ENCODE measurements around the gene KAZN. TPM values are rescaled to one million over a fixed set of nuclear protein-coding genes. Genes with fewer than 3 reads are reported as not detected.

KAZN gene
- total and polyA plus RNA-seq, 3 donors from 2014 or later: 12.1 to 14.6 (median 13.8) TPM

- no peaks in the 10 kb centered on the region for H3K9me3 ChIP-seq
- peaks cover 6% of the 10 kb centered on the region for H3K4me1 ChIP-seq
- intact Hi-C loops (cut with DNase I; ENCODE audit: low total_unique reads): no loop called here
- no peak for DNase-seq
- TF ChIP-seq CTCF (IDR thresholded peaks at IDR 0.05): no peak
- TF ChIP-seq POLR2A (IDR thresholded peaks at IDR 0.05): no peak
- H3K27ac ChIP-seq: no peak overlapping the region
- no peaks in the 10 kb centered on the region for H3K27me3 ChIP-seq
- no peak overlapping the region for H3K4me3 ChIP-seq
- 94 to 95% methylated on average over 5 of the region's 5 CpGs for WGBS, 2 donors
- no peaks in the 10 kb centered on the region for H3K36me3 ChIP-seq (ENCODE audit: low read depth, missing control alignments)
Measured at GRCh38 chr1:14760780-14761179, 162.3 kb downstream of the KAZN start.

- no peak overlapping the region for H3K27ac ChIP-seq
- H3K27me3 ChIP-seq: no peaks in the 10 kb centered on the region
- no peak for DNase-seq
- peaks cover under 1% of the 10 kb centered on the region for H3K4me1 ChIP-seq
- no peak for TF ChIP-seq POLR2A (IDR thresholded peaks at IDR 0.05)
- no peak for TF ChIP-seq CTCF (IDR thresholded peaks at IDR 0.05)
- no peaks in the 10 kb centered on the region for H3K9me3 ChIP-seq
- H3K4me3 ChIP-seq: no peak overlapping the region
- 74 to 78% methylated on average over 9 of the region's 9 CpGs for WGBS, 2 donors
- intact Hi-C loops (cut with DNase I; ENCODE audit: low total_unique reads): no loop called here
- H3K36me3 ChIP-seq (ENCODE audit: low read depth, missing control alignments): no peaks in the 10 kb centered on the region
Measured at GRCh38 chr1:14761291-14762153, 163.0 kb downstream of the KAZN start.

- no peaks in the 10 kb centered on the region for H3K9me3 ChIP-seq
- TF ChIP-seq CTCF (IDR thresholded peaks at IDR 0.05): no peak
- no peak for TF ChIP-seq POLR2A (IDR thresholded peaks at IDR 0.05)
- no peaks in the 10 kb centered on the region for H3K27me3 ChIP-seq
- DNase-seq: no peak
- H3K4me3 ChIP-seq: no peak overlapping the region
- H3K4me1 ChIP-seq: no peaks in the 10 kb centered on the region
- WGBS, 2 donors: 88 to 93% methylated on average over 7 of the region's 7 CpGs
- intact Hi-C loops (cut with DNase I; ENCODE audit: low total_unique reads): no loop called here
- no peak overlapping the region for H3K27ac ChIP-seq
- H3K36me3 ChIP-seq (ENCODE audit: low read depth, missing control alignments): no peaks in the 10 kb centered on the region
Measured at GRCh38 chr1:14763977-14764376, 165.5 kb downstream of the KAZN start.

- 93 to 95% methylated on average over 3 to 8 of the region's 8 CpGs for WGBS, 2 donors
- Histone ChIP-seq H3K9me3 (no peaks in the 10 kb centered on the region), H3K27ac (no peak overlapping the region), H3K4me3 (no peak overlapping the region), H3K36me3 (ENCODE audit: low read depth, missing control alignments) (no peaks in the 10 kb centered on the region), H3K27me3 (no peaks in the 10 kb centered on the region), H3K4me1 (no peaks in the 10 kb centered on the region)
- no peak for TF ChIP-seq CTCF (IDR thresholded peaks at IDR 0.05)
- TF ChIP-seq POLR2A (IDR thresholded peaks at IDR 0.05): no peak
- intact Hi-C loops (cut with DNase I; ENCODE audit: low total_unique reads): no loop called here
- no peak for DNase-seq
Measured at GRCh38 chr1:14765773-14766172, 167.3 kb downstream of the KAZN start.

- no peak overlapping the region for H3K4me3 ChIP-seq
- H3K27me3 ChIP-seq: no peaks in the 10 kb centered on the region
- TF ChIP-seq POLR2A (IDR thresholded peaks at IDR 0.05) (no peak), CTCF (IDR thresholded peaks at IDR 0.05) (no peak)
- 77 to 79% methylated on average over 5 of the region's 5 CpGs for WGBS, 2 donors
- no peaks in the 10 kb centered on the region for H3K36me3 ChIP-seq (ENCODE audit: low read depth, missing control alignments)
- DNase-seq: no peak
- no peaks in the 10 kb centered on the region for H3K4me1 ChIP-seq
- no peak overlapping the region for H3K27ac ChIP-seq
- H3K9me3 ChIP-seq: no peaks in the 10 kb centered on the region
- intact Hi-C loops (cut with DNase I; ENCODE audit: low total_unique reads): no loop called here
Measured at GRCh38 chr1:14767075-14767474, 168.6 kb downstream of the KAZN start.

Data from testis (tissue), 3 donors.